HG02763 (cell line): ENCODE measurements around the gene ASAP3.

Experiments used
- ATAC-seq: cut with Tn5 transposase; IDR thresholded peaks from one replicate; pipeline ENCODE4 v1.9.1; 2021; ENCODE audit warnings: mild to moderate bottlenecking, moderate library complexity; ENCODE audit not compliant: unreplicated experiment

ASAP3 gene

GRCh38 chr1:23478896-23479665 lies 4.9 kb downstream of the ASAP3 start:
- ATAC-seq: no peak

- no peak for ATAC-seq
Measured at GRCh38 chr1:23477359-23478144, 6.4 kb downstream of the ASAP3 start.

GRCh38 chr1:23475641-23476040 lies 8.3 kb downstream of the ASAP3 start:
- ATAC-seq: no peak

- no peak for ATAC-seq
Measured at GRCh38 chr1:23475134-23475628, 8.8 kb downstream of the ASAP3 start.

GRCh38 chr1:23473037-23473800 lies 10.8 kb downstream of the ASAP3 start:
- no peak for ATAC-seq

- ATAC-seq: no peak
Measured at GRCh38 chr1:23472351-23473036, 11.5 kb downstream of the ASAP3 start.

- no peak for ATAC-seq
Measured at GRCh38 chr1:23471473-23472075, 12.4 kb downstream of the ASAP3 start.

- ATAC-seq: no peak
Measured at GRCh38 chr1:23470282-23471070, 13.5 kb downstream of the ASAP3 start.

GRCh38 chr1:23469372-23469982 lies 14.5 kb downstream of the ASAP3 start:
- no peak for ATAC-seq

GRCh38 chr1:23466423-23466989 lies 17.5 kb downstream of the ASAP3 start:
- ATAC-seq: no peak

GRCh38 chr1:23463286-23463685 lies 20.7 kb downstream of the ASAP3 start:
- no peak for ATAC-seq

- no peak for ATAC-seq
Measured at GRCh38 chr1:23462766-23463165, 21.2 kb downstream of the ASAP3 start.

- no peak for ATAC-seq
Measured at GRCh38 chr1:23461050-23461449, 22.9 kb downstream of the ASAP3 start.

GRCh38 chr1:23460519-23460918 lies 23.5 kb downstream of the ASAP3 start:
- ATAC-seq: no peak

- no peak for ATAC-seq
Measured at GRCh38 chr1:23459338-23459757, 24.6 kb downstream of the ASAP3 start.

GRCh38 chr1:23456226-23456625 lies 27.8 kb downstream of the ASAP3 start:
- no peak for ATAC-seq

- no peak for ATAC-seq
Measured at GRCh38 chr1:23453455-23454000, 30.5 kb downstream of the ASAP3 start.

- no peak for ATAC-seq
Measured at GRCh38 chr1:23452011-23452411, 32.0 kb downstream of the ASAP3 start.
